ENCODE measurements around the gene NUP50. TPM values are rescaled to one million over a fixed set of nuclear protein-coding genes. Genes with fewer than 3 reads are reported as not detected.

Gene NUP50
- total and polyA plus RNA-seq, 2 of the 13 experiments (the other 11 are each of a cell fraction or from before 2014, with no cell fraction given), result 14.2 to 52.4 TPM

GRCh38 chr22:45235851-45236342 is 72.2 kb downstream of the NUP50 start:
- H3K79me2 ChIP-seq (ENCODE audit: insufficient read depth, low read length), result peaks cover 26% of the 10 kb centered on the region
- H3K4me2 ChIP-seq (ENCODE audit: low read depth, low read length), result no peak overlapping the region
- in situ Hi-C loops (cut with HindIII; ENCODE audit: extremely low pct_ligation_motif_present, low pct_unique_long_range_greater_than_20kb) (no loop called here), intact Hi-C loops (cut with micrococcal nuclease; ENCODE audit: unreplicated experiment) (no loop called here)
- H3K27ac ChIP-seq (ENCODE audit: extremely low read length, insufficient read depth, low read length), result no peak overlapping the region
- no peak overlapping the region for H2AFZ ChIP-seq (ENCODE audit: low read length)
- WGBS (ENCODE audit: low lambda C conversion rate), result 100% methylated on average over 10 of the region's 20 CpGs
- no peaks in the 10 kb centered on the region for H3K9me3 ChIP-seq (ENCODE audit: low read length)
- DNase-seq (ENCODE audit: low spot score) (no peak), FAIRE-seq (no peak), ATAC-seq (no peak)
- ChIA-PET POLR2A (interaction anchor here (3.0 kb wide), 1 partner anchor 11 kb away, joined by 11 read pairs; no protein-coding TSS in a partner anchor), CTCF (ENCODE audit: low intra/inter-chr PET ratio, low total read pairs) (no interaction called here)
- H3K36me3 ChIP-seq (replicated peaks in 1 of 2; ENCODE audit: control insufficient read depth in 1 of 2, insufficient read depth in 2 of 2, low read length in 2 of 2), result peaks cover 6% of the 10 kb centered on the region in 2 experiments; a peak in 3 of 5 replicates
- H3K4me1 ChIP-seq (ENCODE audit: insufficient read depth, low read length), result peaks cover 67% of the 10 kb centered on the region
- no peak overlapping the region for H3K4me3 ChIP-seq (replicated peaks in 1 of 3; ENCODE audit: insufficient read depth in 1 of 3, low read depth in 2 of 3, low read length in 3 of 3)
- BruUV-seq (replicated peaks), result no TSS peak
- no peak for TF ChIP-seq ZNF598 (CRISPR knock-in tag; IDR thresholded peaks at IDR 0.05; ENCODE audit: borderline replicate concordance)
- no peaks in the 10 kb centered on the region for H3K27me3 ChIP-seq (ENCODE audit: control insufficient read depth in 1 of 2, insufficient read depth in 2 of 2, low read length in 2 of 2)
- H3K9ac ChIP-seq (ENCODE audit: insufficient read depth, low read depth, low read length), result no peak overlapping the region
- H4K20me1 ChIP-seq (ENCODE audit: insufficient read depth, low read length), result peaks cover 11% of the 10 kb centered on the region; the same call in 1 of the 2 replicates

GRCh38 chr22:45237065-45237990 is 73.6 kb downstream of the NUP50 start:
- Histone ChIP-seq H3K4me2 (ENCODE audit: low read depth, low read length) (peak overlapping the region; percentile 45), H3K27me3 (ENCODE audit: control insufficient read depth in 1 of 2, insufficient read depth in 2 of 2, low read length in 2 of 2) (no peaks in the 10 kb centered on the region), H3K9me3 (ENCODE audit: low read length) (no peaks in the 10 kb centered on the region), H3K4me1 (ENCODE audit: insufficient read depth, low read length) (peaks cover 71% of the 10 kb centered on the region), H3K27ac (ENCODE audit: extremely low read length, insufficient read depth, low read length) (peak overlapping the region; percentile 21), H4K20me1 (ENCODE audit: insufficient read depth, low read length) (peaks cover 11% of the 10 kb centered on the region; the same call in 1 of the 2 replicates), H3K4me3 (replicated peaks in 1 of 3; ENCODE audit: insufficient read depth in 1 of 3, low read depth in 2 of 3, low read length in 3 of 3) (peak overlapping the region in 1 of 3 experiments; percentile 42; a peak in 1 of 6 replicates), H2AFZ (ENCODE audit: low read length) (no peak overlapping the region), H3K79me2 (ENCODE audit: insufficient read depth, low read length) (peaks cover 26% of the 10 kb centered on the region), H3K36me3 (replicated peaks in 1 of 2; ENCODE audit: control insufficient read depth in 1 of 2, insufficient read depth in 2 of 2, low read length in 2 of 2) (peaks cover 6% of the 10 kb centered on the region in 2 experiments; a peak in 3 of 5 replicates), H3K9ac (ENCODE audit: insufficient read depth, low read depth, low read length) (peak overlapping the region; percentile 24; the same call in 1 of the 2 replicates)
- DNase-seq (ENCODE audit: low spot score) (peak; percentile 39), FAIRE-seq (peak; percentile 82), ATAC-seq (peak; percentile 84)
- POLR2A ChIA-PET, result interaction anchor here (3.0 kb wide), 1 partner anchor 9 kb away, joined by 11 read pairs; no protein-coding TSS in a partner anchor
- WGBS (ENCODE audit: low lambda C conversion rate), result 70% methylated on average over 11 of the region's 15 CpGs
- BruUV-seq (replicated peaks), result no TSS peak
- in situ Hi-C loops (cut with HindIII; ENCODE audit: extremely low pct_ligation_motif_present, low pct_unique_long_range_greater_than_20kb), result no loop called here
- CTCF ChIA-PET (ENCODE audit: low intra/inter-chr PET ratio, low total read pairs), result no interaction called here
- intact Hi-C loops (cut with micrococcal nuclease; ENCODE audit: unreplicated experiment), result no loop called here
- no peak for TF ChIP-seq TFE3 (CRISPR knock-in tag; IDR thresholded peaks at IDR 0.05)
- TF ChIP-seq MAX (IDR thresholded peaks at IDR 0.05), result 0 out of 2 replicates have a peak, but pooled peaks have one; percentile 33
- 0 out of 2 replicates have a peak, but pooled peaks have one; percentile 52 for TF ChIP-seq ZNF563 (CRISPR knock-in tag; IDR thresholded peaks at IDR 0.05)
- no peak for TF ChIP-seq MAF1 (CRISPR knock-in tag; IDR thresholded peaks at IDR 0.05; ENCODE audit: borderline replicate concordance)
- TF ChIP-seq ZNF136 (CRISPR knock-in tag; IDR thresholded peaks at IDR 0.05; ENCODE audit: low read depth), result no peak
- TF ChIP-seq IRF9 (CRISPR knock-in tag; IDR thresholded peaks at IDR 0.05; ENCODE audit: borderline replicate concordance), result no peak
- TF ChIP-seq PTBP1 (IDR thresholded peaks at IDR 0.05; ENCODE audit: low read depth, low read length, poor library complexity, severe bottlenecking), result no peak
